Measurements from ENCODE around the gene PPIE. TPM values are rescaled to one million over a fixed set of nuclear protein-coding genes. Genes with fewer than 3 reads are reported as not detected.

The PPIE gene
- total and polyA plus RNA-seq, 2 experiments from 2014 or later, result 35.5 to 61.2 TPM

DNA sequence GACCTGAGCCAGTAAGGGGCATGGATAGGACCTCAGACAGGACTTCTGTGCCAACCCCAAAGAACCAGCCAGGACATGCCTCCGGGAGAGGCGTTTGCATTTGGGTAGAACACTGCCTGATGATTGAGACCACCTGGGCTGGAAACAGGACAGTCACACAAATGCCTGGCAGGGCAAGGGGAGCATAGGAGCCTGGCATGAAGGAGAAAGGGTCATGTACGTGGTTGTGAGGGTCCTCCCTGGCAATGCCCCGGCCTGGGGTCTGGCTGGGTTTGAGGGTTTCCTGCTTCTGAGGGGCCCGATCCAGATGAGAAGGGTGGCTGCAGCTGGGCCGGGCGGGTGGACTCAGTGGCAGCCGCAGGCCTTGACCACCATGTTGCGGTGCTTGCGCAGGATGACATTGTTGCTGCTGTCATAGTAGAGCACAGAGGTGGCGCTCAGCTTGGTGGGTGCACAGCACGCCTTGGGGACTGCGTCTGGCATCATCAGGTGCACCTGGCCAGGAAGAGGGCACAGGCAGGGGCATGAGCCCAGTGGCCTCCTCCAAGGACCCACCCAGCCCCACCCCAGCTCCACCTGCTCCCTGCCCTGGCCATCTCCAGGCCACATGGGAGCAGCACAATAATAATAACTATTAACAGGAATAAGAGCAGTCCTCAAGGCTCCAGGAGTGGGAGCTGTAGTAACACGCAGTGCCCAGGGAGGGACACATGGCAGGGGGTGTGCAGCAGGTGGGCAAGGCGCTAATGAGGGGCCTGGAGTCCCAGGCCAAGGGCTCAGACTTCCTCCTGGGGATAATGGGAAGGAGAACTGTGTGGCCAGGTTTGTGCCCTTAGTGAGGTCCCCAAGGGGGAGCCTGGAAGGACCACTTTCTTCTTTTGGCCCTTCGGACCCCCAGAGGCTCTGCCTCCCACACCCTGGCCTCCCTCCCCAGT lies 21.7 kb downstream of the PPIE start:
- no peak for TF ChIP-seq CTCF (IDR thresholded peaks at IDR 0.05; ENCODE audit: poor library complexity)
- no peak for TF ChIP-seq EZH2 (IDR thresholded peaks at IDR 0.05; ENCODE audit: borderline replicate concordance)
- TF ChIP-seq EZH2phosphoT487 (IDR thresholded peaks at IDR 0.05; ENCODE audit: low read depth, severe bottlenecking, unreplicated experiment), result no peak
- Histone ChIP-seq H3K79me2 (no peaks in the 10 kb centered on the region), H3K9me3 (ENCODE audit: low read depth) (no peaks in the 10 kb centered on the region), H3K4me2 (no peak overlapping the region), H4K20me1 (ENCODE audit: insufficient read depth, poor library complexity, severe bottlenecking) (no peaks in the 10 kb centered on the region), H3K4me3 (no peak overlapping the region), H3K36me3 (replicated peaks; ENCODE audit: insufficient read depth, low read depth) (no peaks in the 10 kb centered on the region), H3K9me2 (replicated peaks; ENCODE audit: insufficient read depth) (no peaks in the 10 kb centered on the region), H3K4me1 (ENCODE audit: insufficient read depth) (no peaks in the 10 kb centered on the region), H3K27me3 (no peaks in the 10 kb centered on the region), H3K27ac (no peak overlapping the region), H2AFZ (no peak overlapping the region)
- 90% methylated on average over 16 of the region's 16 CpGs for WGBS (ENCODE audit: low lambda C conversion rate, missing lambda C conversion rate)
- no peak for DNase-seq (ENCODE audit: low spot score)

GRCh38 chr1:39761016-39761415 lies 22.3 kb downstream of the PPIE start:
- H3K27me3 ChIP-seq, result no peaks in the 10 kb centered on the region
- no peaks in the 10 kb centered on the region for H3K9me2 ChIP-seq (replicated peaks; ENCODE audit: insufficient read depth)
- H2AFZ ChIP-seq, result no peak overlapping the region
- H3K9me3 ChIP-seq (ENCODE audit: low read depth), result no peaks in the 10 kb centered on the region
- H4K20me1 ChIP-seq (ENCODE audit: insufficient read depth, poor library complexity, severe bottlenecking), result no peaks in the 10 kb centered on the region
- H3K36me3 ChIP-seq (replicated peaks; ENCODE audit: insufficient read depth, low read depth), result no peaks in the 10 kb centered on the region
- no peak for DNase-seq (ENCODE audit: low spot score)
- no peaks in the 10 kb centered on the region for H3K4me1 ChIP-seq (ENCODE audit: insufficient read depth)
- no peaks in the 10 kb centered on the region for H3K79me2 ChIP-seq
- no peak overlapping the region for H3K27ac ChIP-seq
- WGBS (ENCODE audit: low lambda C conversion rate, missing lambda C conversion rate), result 92% methylated on average over 7 of the region's 9 CpGs
- no peak overlapping the region for H3K4me3 ChIP-seq
- no peak overlapping the region for H3K4me2 ChIP-seq
- TF ChIP-seq CTCF (IDR thresholded peaks at IDR 0.05; ENCODE audit: poor library complexity) (no peak), EZH2 (IDR thresholded peaks at IDR 0.05; ENCODE audit: borderline replicate concordance) (no peak), EZH2phosphoT487 (IDR thresholded peaks at IDR 0.05; ENCODE audit: low read depth, severe bottlenecking, unreplicated experiment) (no peak)

- Histone ChIP-seq H4K20me1 (ENCODE audit: insufficient read depth, poor library complexity, severe bottlenecking) (no peaks in the 10 kb centered on the region), H3K36me3 (replicated peaks; ENCODE audit: insufficient read depth, low read depth) (no peaks in the 10 kb centered on the region), H3K4me1 (ENCODE audit: insufficient read depth) (no peaks in the 10 kb centered on the region), H3K4me3 (no peak overlapping the region), H3K79me2 (no peaks in the 10 kb centered on the region), H3K27me3 (no peaks in the 10 kb centered on the region), H3K9me3 (ENCODE audit: low read depth) (no peaks in the 10 kb centered on the region), H3K27ac (no peak overlapping the region), H3K9me2 (replicated peaks; ENCODE audit: insufficient read depth) (no peaks in the 10 kb centered on the region), H3K4me2 (no peak overlapping the region), H2AFZ (no peak overlapping the region)
- 85% methylated on average over 14 of the region's 16 CpGs for WGBS (ENCODE audit: low lambda C conversion rate, missing lambda C conversion rate)
- TF ChIP-seq EZH2phosphoT487 (IDR thresholded peaks at IDR 0.05; ENCODE audit: low read depth, severe bottlenecking, unreplicated experiment) (no peak), EZH2 (IDR thresholded peaks at IDR 0.05; ENCODE audit: borderline replicate concordance) (no peak), CTCF (IDR thresholded peaks at IDR 0.05; ENCODE audit: poor library complexity) (no peak)
- no peak for DNase-seq (ENCODE audit: low spot score)
Measured at GRCh38 chr1:39761557-39762260, 23.0 kb downstream of the PPIE start.
